ENCODE measurements around the gene SLC27A1. TPM values are rescaled to one million over a fixed set of nuclear protein-coding genes. Genes with fewer than 3 reads are reported as not detected.

SLC27A1 gene
- total and polyA plus RNA-seq, 10 of the 15 experiments (the other 5 are each of a cell fraction or from before 2014, with no cell fraction given): 0.11 to 2.3 (median 1.2) TPM

DNA sequence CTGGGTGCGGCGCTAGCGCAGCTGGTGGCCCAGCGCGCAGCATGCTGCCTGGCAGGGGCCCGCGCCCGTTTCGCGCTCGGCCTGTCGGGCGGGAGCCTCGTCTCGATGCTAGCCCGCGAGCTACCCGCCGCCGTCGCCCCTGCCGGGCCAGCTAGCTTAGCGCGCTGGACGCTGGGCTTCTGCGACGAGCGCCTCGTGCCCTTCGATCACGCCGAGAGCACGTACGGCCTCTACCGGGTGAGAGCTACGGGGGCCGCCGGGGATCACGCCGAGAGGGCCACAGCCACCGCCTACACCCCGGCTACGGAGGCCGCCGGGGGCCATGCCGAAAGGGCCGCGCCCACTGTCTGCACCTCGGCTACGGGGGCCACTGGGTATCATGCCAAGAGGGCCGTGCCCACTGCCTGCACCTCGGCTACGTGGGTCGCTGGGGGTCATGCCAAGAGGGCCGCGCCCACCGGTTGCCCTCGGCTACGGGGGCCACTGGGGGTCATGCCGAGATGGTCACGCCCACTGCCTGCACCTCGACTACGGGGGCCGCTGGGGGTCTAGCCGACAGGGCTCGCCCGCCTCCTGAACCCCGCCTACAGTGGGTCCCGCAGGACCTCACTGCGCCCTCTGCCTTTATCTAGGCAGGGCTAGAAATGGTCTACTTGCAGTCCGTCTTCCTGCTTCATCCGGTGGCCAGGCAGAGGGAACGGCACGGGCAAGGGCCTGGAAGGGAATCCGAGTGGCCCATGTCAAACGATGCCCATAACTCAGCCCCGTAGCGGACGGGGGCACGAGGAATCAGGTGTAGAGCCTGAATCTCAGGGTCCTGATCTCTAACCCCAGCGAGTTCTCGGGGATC is 41.6 kb downstream of the SLC27A1 start:
- in situ Hi-C loops (cut with MboI): no loop called here
- CTCF ChIA-PET: interaction anchor here (0.9 to 4.0 kb wide), 8 partner anchors 11 to 243 kb away, joined by 3 to 27 read pairs (median 9); no protein-coding TSS in a partner anchor
- under 1% methylated on average over 82 of the region's 82 CpGs for WGBS (ENCODE audit: insufficient coverage, insufficient replicate concordance, low lambda C conversion rate, missing lambda C conversion rate)
- TF ChIP-seq CREM (IDR thresholded peaks at IDR 0.05; ENCODE audit: low read depth) (peak; percentile 78), SPI1 (IDR thresholded peaks at IDR 0.05; ENCODE audit: borderline replicate concordance, insufficient read depth, low read depth, low read length) (no peak), RCOR1 (conservative IDR thresholded peaks at IDR 0.05; ENCODE audit: low read depth, low read length) (peak; percentile 33; the same call in 1 of the 2 replicates), SMAD5 (IDR thresholded peaks at IDR 0.05; ENCODE audit: low read depth) (peak; percentile 22; the same call in 1 of the 2 replicates), ESRRA (IDR thresholded peaks at IDR 0.05; ENCODE audit: low read length) (peak; percentile 75; the same call in 1 of the 2 replicates), YBX1 (IDR thresholded peaks at IDR 0.05) (no peak), EZH2 (IDR thresholded peaks at IDR 0.05; ENCODE audit: borderline replicate concordance, control insufficient read depth, low read depth, low read length) (no peak), RUNX3 (IDR thresholded peaks at IDR 0.05; ENCODE audit: low read length) (peak; percentile 62), NFIC (IDR thresholded peaks at IDR 0.05; ENCODE audit: low read depth, low read length) (no peak), ASH2L (IDR thresholded peaks at IDR 0.05; ENCODE audit: borderline replicate concordance, low read depth) (no peak)
- TF ChIP-seq, protein P1, sequence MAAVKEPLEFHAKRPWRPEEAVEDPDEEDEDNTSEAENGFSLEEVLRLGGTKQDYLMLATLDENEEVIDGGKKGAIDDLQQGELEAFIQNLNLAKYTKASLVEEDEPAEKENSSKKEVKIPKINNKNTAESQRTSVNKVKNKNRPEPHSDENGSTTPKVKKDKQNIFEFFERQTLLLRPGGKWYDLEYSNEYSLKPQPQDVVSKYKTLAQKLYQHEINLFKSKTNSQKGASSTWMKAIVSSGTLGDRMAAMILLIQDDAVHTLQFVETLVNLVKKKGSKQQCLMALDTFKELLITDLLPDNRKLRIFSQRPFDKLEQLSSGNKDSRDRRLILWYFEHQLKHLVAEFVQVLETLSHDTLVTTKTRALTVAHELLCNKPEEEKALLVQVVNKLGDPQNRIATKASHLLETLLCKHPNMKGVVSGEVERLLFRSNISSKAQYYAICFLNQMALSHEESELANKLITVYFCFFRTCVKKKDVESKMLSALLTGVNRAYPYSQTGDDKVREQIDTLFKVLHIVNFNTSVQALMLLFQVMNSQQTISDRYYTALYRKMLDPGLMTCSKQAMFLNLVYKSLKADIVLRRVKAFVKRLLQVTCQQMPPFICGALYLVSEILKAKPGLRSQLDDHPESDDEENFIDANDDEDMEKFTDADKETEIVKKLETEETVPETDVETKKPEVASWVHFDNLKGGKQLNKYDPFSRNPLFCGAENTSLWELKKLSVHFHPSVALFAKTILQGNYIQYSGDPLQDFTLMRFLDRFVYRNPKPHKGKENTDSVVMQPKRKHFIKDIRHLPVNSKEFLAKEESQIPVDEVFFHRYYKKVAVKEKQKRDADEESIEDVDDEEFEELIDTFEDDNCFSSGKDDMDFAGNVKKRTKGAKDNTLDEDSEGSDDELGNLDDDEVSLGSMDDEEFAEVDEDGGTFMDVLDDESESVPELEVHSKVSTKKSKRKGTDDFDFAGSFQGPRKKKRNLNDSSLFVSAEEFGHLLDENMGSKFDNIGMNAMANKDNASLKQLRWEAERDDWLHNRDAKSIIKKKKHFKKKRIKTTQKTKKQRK (IDR thresholded peaks at IDR 0.05; ENCODE audit: low read depth, low read length): no peak
- TF ChIP-seq, protein P2, sequence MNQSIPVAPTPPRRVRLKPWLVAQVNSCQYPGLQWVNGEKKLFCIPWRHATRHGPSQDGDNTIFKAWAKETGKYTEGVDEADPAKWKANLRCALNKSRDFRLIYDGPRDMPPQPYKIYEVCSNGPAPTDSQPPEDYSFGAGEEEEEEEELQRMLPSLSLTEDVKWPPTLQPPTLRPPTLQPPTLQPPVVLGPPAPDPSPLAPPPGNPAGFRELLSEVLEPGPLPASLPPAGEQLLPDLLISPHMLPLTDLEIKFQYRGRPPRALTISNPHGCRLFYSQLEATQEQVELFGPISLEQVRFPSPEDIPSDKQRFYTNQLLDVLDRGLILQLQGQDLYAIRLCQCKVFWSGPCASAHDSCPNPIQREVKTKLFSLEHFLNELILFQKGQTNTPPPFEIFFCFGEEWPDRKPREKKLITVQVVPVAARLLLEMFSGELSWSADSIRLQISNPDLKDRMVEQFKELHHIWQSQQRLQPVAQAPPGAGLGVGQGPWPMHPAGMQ (IDR thresholded peaks at IDR 0.05; ENCODE audit: borderline replicate concordance): no peak
- TF ChIP-seq, protein P3, sequence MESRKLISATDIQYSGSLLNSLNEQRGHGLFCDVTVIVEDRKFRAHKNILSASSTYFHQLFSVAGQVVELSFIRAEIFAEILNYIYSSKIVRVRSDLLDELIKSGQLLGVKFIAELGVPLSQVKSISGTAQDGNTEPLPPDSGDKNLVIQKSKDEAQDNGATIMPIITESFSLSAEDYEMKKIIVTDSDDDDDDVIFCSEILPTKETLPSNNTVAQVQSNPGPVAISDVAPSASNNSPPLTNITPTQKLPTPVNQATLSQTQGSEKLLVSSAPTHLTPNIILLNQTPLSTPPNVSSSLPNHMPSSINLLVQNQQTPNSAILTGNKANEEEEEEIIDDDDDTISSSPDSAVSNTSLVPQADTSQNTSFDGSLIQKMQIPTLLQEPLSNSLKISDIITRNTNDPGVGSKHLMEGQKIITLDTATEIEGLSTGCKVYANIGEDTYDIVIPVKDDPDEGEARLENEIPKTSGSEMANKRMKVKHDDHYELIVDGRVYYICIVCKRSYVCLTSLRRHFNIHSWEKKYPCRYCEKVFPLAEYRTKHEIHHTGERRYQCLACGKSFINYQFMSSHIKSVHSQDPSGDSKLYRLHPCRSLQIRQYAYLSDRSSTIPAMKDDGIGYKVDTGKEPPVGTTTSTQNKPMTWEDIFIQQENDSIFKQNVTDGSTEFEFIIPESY (IDR thresholded peaks at IDR 0.05): no peak
- TF ChIP-seq, protein P4, sequence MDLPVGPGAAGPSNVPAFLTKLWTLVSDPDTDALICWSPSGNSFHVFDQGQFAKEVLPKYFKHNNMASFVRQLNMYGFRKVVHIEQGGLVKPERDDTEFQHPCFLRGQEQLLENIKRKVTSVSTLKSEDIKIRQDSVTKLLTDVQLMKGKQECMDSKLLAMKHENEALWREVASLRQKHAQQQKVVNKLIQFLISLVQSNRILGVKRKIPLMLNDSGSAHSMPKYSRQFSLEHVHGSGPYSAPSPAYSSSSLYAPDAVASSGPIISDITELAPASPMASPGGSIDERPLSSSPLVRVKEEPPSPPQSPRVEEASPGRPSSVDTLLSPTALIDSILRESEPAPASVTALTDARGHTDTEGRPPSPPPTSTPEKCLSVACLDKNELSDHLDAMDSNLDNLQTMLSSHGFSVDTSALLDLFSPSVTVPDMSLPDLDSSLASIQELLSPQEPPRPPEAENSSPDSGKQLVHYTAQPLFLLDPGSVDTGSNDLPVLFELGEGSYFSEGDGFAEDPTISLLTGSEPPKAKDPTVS (IDR thresholded peaks at IDR 0.05; ENCODE audit: low read depth, low read length): no peak

More for the DNA sequence above, 41.6 kb downstream of the SLC27A1 start:
- no TSS peak for BruUV-seq (replicated peaks)
- H3K27ac ChIP-seq (ENCODE audit: control insufficient read depth, insufficient read depth): peak overlapping the region; percentile 97
- H3K9me3 ChIP-seq (replicated peaks; ENCODE audit: control insufficient read depth, insufficient read depth, low read length): no peaks in the 10 kb centered on the region; the same call in 2 of the 3 replicates
- peak overlapping the region; percentile 88 for H2AFZ ChIP-seq (ENCODE audit: control insufficient read depth, low read depth, low read length)
- ATAC-seq (peak; percentile 88), FAIRE-seq (peak; percentile 78), DNase-seq (ENCODE audit: low read depth, low spot score) (peak; percentile 77)
- H4K20me1 ChIP-seq (ENCODE audit: control insufficient read depth, insufficient read depth): no peaks in the 10 kb centered on the region
- H3K4me1 ChIP-seq (ENCODE audit: control insufficient read depth, insufficient read depth, low read length): peaks cover 8% of the 10 kb centered on the region
- peak overlapping the region; percentile 78 for H3K4me2 ChIP-seq (ENCODE audit: control insufficient read depth, insufficient read depth)
- ChIA-PET RAD21 (ENCODE audit: unreplicated experiment) (interaction anchor here (0.5 to 2.6 kb wide), 9 partner anchors 11 to 347 kb away, joined by 3 to 14 read pairs (median 5); partner anchors contain the start of gene RPL18A), SMC1A (ENCODE audit: uncharacterized antibody, unreplicated experiment) (interaction anchor here (1.0 to 2.6 kb wide), 8 partner anchors 11 to 110 kb away, joined by 3 to 15 read pairs (median 4); no protein-coding TSS in a partner anchor), POLR2A (interaction anchor here (0.5 to 2.7 kb wide), 6 partner anchors 11 to 446 kb away, joined by 3 to 33 read pairs (median 6); partner anchors contain the start of gene MVB12A)
- intact Hi-C loops (cut with micrococcal nuclease; ENCODE audit: unreplicated experiment): loop anchor here (5.0 kb wide), 1 partner anchor 45 kb away; the partner anchor contains the start of gene COLGALT1
- peak overlapping the region; percentile 88 for H3K4me3 ChIP-seq
- H3K9ac ChIP-seq (ENCODE audit: control insufficient read depth, insufficient read depth, low read length): peak overlapping the region; percentile 97
- H3K27me3 ChIP-seq (replicated peaks in 1 of 2; ENCODE audit: control insufficient read depth in 2 of 2, insufficient read depth in 2 of 2, low read length in 1 of 2): no peaks in the 10 kb centered on the region
- H3K79me2 ChIP-seq (ENCODE audit: control insufficient read depth, insufficient read depth, low read length): peaks cover 39% of the 10 kb centered on the region
- H3K36me3 ChIP-seq (ENCODE audit: control insufficient read depth in 2 of 2, insufficient read depth in 2 of 2, low read length in 1 of 2): no peaks in the 10 kb centered on the region; a peak in 1 of 4 replicates
